Uterus (tissue), 2 donors: Measurements from ENCODE around the gene HEMK1.

Experiments
- CTCF ChIP-seq, 4 experiments: fragments of 200-600 bp in 2 of 4; fragments of 450-650 bp in 2 of 4; sonication (generic) in 2 of 4; IDR thresholded peaks; one replicate each; pipeline ENCODE4 v1.5.1; 2016 to 2019; ENCODE audit warnings: antibody characterized with exemption in 4 of 4, mild to moderate bottlenecking in 2 of 4, moderate library complexity in 1 of 4
- POLR2A ChIP-seq, 2 donors: fragments of 450-650 bp; IDR thresholded peaks; one replicate each; pipeline ENCODE4 v1.6.1; 2016; ENCODE audit warnings: antibody characterized with exemption in 2 of 2, mild to moderate bottlenecking in 1 of 2, moderate library complexity in 1 of 2

DNA sequence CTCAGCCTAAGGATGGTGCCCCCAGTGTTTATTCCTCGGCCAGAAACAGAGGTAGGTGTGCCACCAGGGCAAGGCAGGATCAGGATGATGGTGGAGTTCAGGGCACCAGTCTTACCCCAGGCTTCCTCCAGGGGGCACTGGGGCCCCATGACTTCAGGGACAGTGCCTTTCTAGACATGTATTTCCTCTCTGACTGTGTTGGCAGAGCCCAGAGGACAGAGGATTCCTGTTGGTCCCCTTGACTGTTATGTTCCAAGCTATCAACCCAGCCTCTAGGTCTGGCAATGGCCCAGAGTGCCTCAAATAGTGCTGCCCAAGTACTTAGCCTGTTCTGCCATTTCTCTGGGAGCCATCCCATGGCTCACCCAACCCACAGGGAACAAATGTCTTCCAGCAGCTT is 2.8 kb downstream of the HEMK1 start:
- TF ChIP-seq CTCF (IDR thresholded peaks at IDR 0.05): peak; percentile 87 to 97 (median 92)
- no peak for TF ChIP-seq POLR2A (IDR thresholded peaks at IDR 0.05)
